Nephron progenitor cell (in vitro differentiated cells): ENCODE data around the gene SMIM10L2A.

Source experiments
- DNase-seq: peaks from one replicate; pipeline ENCODE4 v3.0.0; 2021
- H3K27ac Mint-ChIP-seq: 2 replicates; pipeline ENCODE4 v1.8.0; 2021; ENCODE audit warnings: mild to moderate bottlenecking, moderate library complexity, mixed read lengths
- H3K27me3 Mint-ChIP-seq: 2 replicates; pipeline ENCODE4 v1.8.0; 2021; ENCODE audit warnings: mild to moderate bottlenecking, low read depth, mixed read lengths; ENCODE audit not compliant: poor library complexity
- H3K36me3 Mint-ChIP-seq: 2 replicates; pipeline ENCODE4 v1.8.0; 2021; ENCODE audit warnings: low read depth, mixed read lengths
- H3K4me1 Mint-ChIP-seq: 2 replicates; pipeline ENCODE4 v1.8.0; 2021; ENCODE audit warnings: mixed read lengths
- H3K4me3 Mint-ChIP-seq: 2 replicates; pipeline ENCODE4 v1.8.0; 2021; ENCODE audit warnings: mild to moderate bottlenecking, moderate library complexity, mixed read lengths
- H3K9me3 Mint-ChIP-seq: 2 replicates; pipeline ENCODE4 v1.8.0; 2021; ENCODE audit warnings: mild to moderate bottlenecking, moderate library complexity, mixed read lengths
- CTCF ChIP-seq: fragments of 200-600 bp; sonication (generic); IDR thresholded peaks from 2 replicates; pipeline ENCODE4 v1.5.0; 2021; ENCODE audit warnings: antibody characterized with exemption

The SMIM10L2A gene

GRCh38 chrX:135424469-135424868 lies 2.7 kb downstream of the SMIM10L2A start:
- no peak for TF ChIP-seq CTCF
- peaks cover 14% of the 10 kb centered on the region for H3K27me3 Mint-ChIP-seq

GRCh38 chrX:135425026-135425965 lies 3.6 kb downstream of the SMIM10L2A start:
- Mint-ChIP-seq H3K9me3 (peaks cover 60% of the 10 kb centered on the region), H3K4me3 (peak overlapping the region; percentile 22), H3K27ac (no peak overlapping the region), H3K36me3 (no peaks in the 10 kb centered on the region), H3K4me1 (peaks cover 16% of the 10 kb centered on the region), H3K27me3 (peaks cover 11% of the 10 kb centered on the region)
- no peak for TF ChIP-seq CTCF
- no peak for DNase-seq

More at GRCh38 chrX:135424469-135424868, 2.7 kb downstream of the SMIM10L2A start:
- no peaks in the 10 kb centered on the region for H3K36me3 Mint-ChIP-seq
- peaks cover 56% of the 10 kb centered on the region for H3K9me3 Mint-ChIP-seq
- no peak overlapping the region for H3K27ac Mint-ChIP-seq
- DNase-seq, result no peak
- no peak overlapping the region for H3K4me3 Mint-ChIP-seq
- peaks cover 16% of the 10 kb centered on the region for H3K4me1 Mint-ChIP-seq

GRCh38 chrX:135429429-135429828 lies 7.7 kb downstream of the SMIM10L2A start:
- H3K9me3 Mint-ChIP-seq, result peaks cover 69% of the 10 kb centered on the region
- no peaks in the 10 kb centered on the region for H3K36me3 Mint-ChIP-seq
- peaks cover 5% of the 10 kb centered on the region for H3K27me3 Mint-ChIP-seq
- no peak for DNase-seq
- TF ChIP-seq CTCF, result no peak
- H3K4me1 Mint-ChIP-seq, result peaks cover 10% of the 10 kb centered on the region
- H3K27ac Mint-ChIP-seq, result no peak overlapping the region
- no peak overlapping the region for H3K4me3 Mint-ChIP-seq

- no peaks in the 10 kb centered on the region for H3K36me3 Mint-ChIP-seq
- no peaks in the 10 kb centered on the region for H3K4me1 Mint-ChIP-seq
- no peak for DNase-seq
- no peak for TF ChIP-seq CTCF
- H3K4me3 Mint-ChIP-seq, result no peak overlapping the region
- H3K27me3 Mint-ChIP-seq, result no peaks in the 10 kb centered on the region
- H3K9me3 Mint-ChIP-seq, result peaks cover 70% of the 10 kb centered on the region
- no peak overlapping the region for H3K27ac Mint-ChIP-seq
Measured at GRCh38 chrX:135431886-135432285, 10.1 kb downstream of the SMIM10L2A start.

- DNase-seq, result no peak
- Mint-ChIP-seq H3K36me3 (no peaks in the 10 kb centered on the region), H3K4me3 (no peak overlapping the region), H3K27ac (no peak overlapping the region), H3K27me3 (no peaks in the 10 kb centered on the region), H3K9me3 (peaks cover 70% of the 10 kb centered on the region), H3K4me1 (no peaks in the 10 kb centered on the region)
- TF ChIP-seq CTCF, result no peak
Measured at GRCh38 chrX:135432453-135432852, 10.7 kb downstream of the SMIM10L2A start.
